ENCODE results near the gene LRRC61.

LRRC61 gene

GRCh38 chr7:150357270-150357669 is 34.1 kb downstream of the LRRC61 start:
- DNase-seq (ENCODE audit: low spot score) = peak; percentile 37

- no peak for DNase-seq (ENCODE audit: low spot score)
These were observed 34.7 kb downstream of the LRRC61 start for GRCh38 chr7:150357771-150358427.

- DNase-seq (ENCODE audit: low spot score) = no peak
These were observed 35.3 kb downstream of the LRRC61 start for GRCh38 chr7:150358433-150358832.

- no peak for DNase-seq (ENCODE audit: low spot score)
These were observed 36.0 kb downstream of the LRRC61 start for GRCh38 chr7:150358988-150359621.

GRCh38 chr7:150359622-150360362 is 36.6 kb downstream of the LRRC61 start:
- DNase-seq (ENCODE audit: low spot score) = no peak

- no peak for DNase-seq (ENCODE audit: low spot score)
These were observed 37.4 kb downstream of the LRRC61 start for GRCh38 chr7:150360363-150361058.

GRCh38 chr7:150361402-150361801 is 38.2 kb downstream of the LRRC61 start:
- no peak for DNase-seq (ENCODE audit: low spot score)

GRCh38 chr7:150361807-150362621 is 38.9 kb downstream of the LRRC61 start:
- DNase-seq (ENCODE audit: low spot score) = no peak

GRCh38 chr7:150363370-150363769 is 40.2 kb downstream of the LRRC61 start:
- DNase-seq (ENCODE audit: low spot score) = no peak

- peak; percentile 76 for DNase-seq (ENCODE audit: low spot score)
These were observed 40.7 kb downstream of the LRRC61 start for GRCh38 chr7:150363872-150364271.

- DNase-seq (ENCODE audit: low spot score) = no peak
These were observed 42.0 kb downstream of the LRRC61 start for GRCh38 chr7:150365194-150365593.

GRCh38 chr7:150365673-150366398 is 42.7 kb downstream of the LRRC61 start:
- DNase-seq (ENCODE audit: low spot score) = peak; percentile 50

GRCh38 chr7:150367677-150368095 is 44.5 kb downstream of the LRRC61 start:
- no peak for DNase-seq (ENCODE audit: low spot score)

GRCh38 chr7:150368096-150368883 is 45.1 kb downstream of the LRRC61 start, which contains the start of gene REPIN1:
Gene REPIN1, plus strand, starts transcription at chr7:150368822. Its CDS starts 890 bp downstream, at chr7:150369712.
- peak; percentile 75 for DNase-seq (ENCODE audit: low spot score)

- peak; percentile 69 for DNase-seq (ENCODE audit: low spot score)
These were observed 46.0 kb downstream of the LRRC61 start for GRCh38 chr7:150368884-150369747.

- DNase-seq (ENCODE audit: low spot score) = no peak
These were observed 46.8 kb downstream of the LRRC61 start for GRCh38 chr7:150369748-150370501.

GRCh38 chr7:150370612-150371071 is 47.5 kb downstream of the LRRC61 start:
- DNase-seq (ENCODE audit: low spot score) = no peak
